GM21447 (cell line): ENCODE results near the gene GPR3.
"Not testable (repeated sequence)": the region's sequence is repeated elsewhere in the genome, so short reads cannot be mapped to it uniquely, and the experiment has no call there.

ENCODE experiments used
- ATAC-seq: cut with Tn5 transposase; IDR thresholded peaks from one replicate; pipeline ENCODE4 v1.9.1; 2021; ENCODE audit not compliant: unreplicated experiment

GPR3 gene

DNA sequence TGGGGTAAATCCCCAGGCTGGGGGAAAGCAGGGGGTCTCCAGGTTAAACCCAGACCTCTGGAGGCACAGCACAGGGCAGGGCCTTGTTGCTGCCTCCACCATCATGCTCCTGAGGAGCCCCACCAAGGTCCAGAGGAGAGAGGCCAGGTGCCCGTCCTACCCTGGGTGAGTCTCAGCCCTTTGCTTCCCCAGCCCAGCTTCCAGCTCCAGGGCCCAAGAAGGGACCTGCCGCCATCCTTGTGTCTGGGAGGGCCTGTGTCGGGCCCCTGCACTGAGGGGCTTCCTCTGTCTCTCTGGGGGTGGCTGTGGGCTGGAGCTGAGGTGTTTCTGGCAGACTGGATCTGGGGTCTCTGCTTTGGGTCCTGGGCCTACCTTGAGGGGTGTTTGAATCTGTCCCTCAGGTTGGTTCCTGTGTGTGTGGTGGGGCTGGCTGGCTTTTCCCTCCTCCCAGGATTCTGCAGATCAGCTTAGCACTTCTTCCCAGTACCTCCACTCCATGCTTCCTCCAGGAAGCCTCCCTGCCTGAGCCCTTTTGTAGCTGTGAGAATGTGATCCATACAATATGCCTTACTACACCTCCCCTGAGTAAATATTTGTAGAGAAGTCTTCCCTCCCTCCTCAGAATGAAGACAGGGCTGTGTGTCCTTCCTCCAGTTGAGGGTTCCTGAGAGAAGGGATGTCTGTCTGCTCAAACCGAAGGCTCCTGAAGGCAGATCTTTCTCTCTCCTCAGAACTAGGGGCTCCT lies 6.2 kb downstream of the GPR3 start:
- ATAC-seq: no peak

DNA sequence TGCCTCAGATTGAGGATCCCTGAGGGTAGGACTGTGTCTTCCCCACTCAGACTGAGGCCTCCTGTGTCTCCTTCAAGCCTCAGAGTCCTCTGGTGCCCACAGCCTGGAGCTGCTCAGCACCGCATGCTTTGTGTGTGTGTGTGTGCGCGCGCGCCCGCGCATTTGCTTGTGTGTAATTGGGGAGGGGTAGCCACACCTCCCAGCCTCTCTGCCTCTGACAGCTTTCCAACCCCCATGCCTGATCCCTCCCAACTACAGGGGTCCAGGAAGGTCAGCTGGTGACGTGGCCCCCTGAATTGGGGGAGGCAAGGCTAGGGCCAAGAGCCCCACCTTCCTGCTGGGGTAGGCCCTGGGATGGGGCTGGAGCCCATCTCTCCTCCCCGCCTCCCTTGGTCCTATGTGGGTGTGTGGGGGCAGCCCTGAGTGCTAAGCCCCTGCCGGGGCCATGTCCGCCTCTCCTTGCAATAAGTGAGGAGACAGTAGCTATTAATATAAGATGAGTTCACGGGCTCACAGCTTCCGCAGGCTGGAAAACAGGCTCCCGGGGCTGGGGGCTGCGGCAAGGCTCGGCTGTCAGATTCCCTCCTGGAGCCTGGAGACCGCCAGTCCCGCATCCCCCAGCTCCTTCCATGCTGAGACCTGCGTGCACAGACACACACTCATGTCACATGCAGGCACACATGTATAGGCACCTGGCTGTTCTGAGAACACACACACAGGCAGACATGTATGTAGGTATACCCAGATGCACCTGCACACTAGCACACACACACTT lies 7.0 kb downstream of the GPR3 start:
- ATAC-seq: no peak

DNA sequence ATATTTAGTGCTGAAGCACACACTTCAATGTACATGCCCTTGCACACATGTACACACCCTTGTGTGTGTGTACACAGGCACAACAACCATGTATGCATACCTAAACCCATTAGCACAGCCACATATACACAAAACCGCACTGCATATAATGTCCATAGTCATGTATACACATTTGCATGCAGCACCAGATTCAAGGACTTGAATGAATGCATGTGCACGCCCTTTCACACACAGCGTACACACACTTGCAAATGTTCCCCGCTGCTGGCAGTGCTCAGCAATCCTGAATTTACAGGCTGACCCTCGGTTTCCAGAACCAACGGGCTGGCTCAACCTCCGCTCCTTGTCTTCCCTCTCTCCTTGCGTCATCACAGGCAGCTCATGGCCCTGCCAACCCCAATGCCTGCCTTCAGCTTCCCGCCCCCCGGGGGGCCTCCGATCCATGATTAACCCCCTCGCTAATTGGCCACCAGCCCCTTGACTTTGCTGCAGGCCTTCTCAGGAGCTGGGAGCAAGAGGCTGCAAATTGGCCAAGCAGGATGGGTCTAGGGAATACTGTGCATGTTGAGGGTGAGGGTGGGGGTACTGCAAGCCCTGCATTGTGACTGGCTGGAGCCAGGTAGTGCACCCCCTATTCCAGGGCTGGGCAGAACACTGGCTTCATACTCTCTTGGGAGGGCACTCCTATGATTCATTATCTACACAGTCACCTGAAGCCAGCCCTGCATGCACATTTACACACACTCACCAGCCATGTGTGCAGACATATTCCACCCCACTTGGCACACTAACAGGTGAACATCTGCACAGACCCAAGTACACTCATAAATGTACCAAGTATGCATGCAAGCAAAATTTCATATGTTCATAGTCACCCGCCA lies 7.9 kb downstream of the GPR3 start:
- ATAC-seq: no peak

DNA sequence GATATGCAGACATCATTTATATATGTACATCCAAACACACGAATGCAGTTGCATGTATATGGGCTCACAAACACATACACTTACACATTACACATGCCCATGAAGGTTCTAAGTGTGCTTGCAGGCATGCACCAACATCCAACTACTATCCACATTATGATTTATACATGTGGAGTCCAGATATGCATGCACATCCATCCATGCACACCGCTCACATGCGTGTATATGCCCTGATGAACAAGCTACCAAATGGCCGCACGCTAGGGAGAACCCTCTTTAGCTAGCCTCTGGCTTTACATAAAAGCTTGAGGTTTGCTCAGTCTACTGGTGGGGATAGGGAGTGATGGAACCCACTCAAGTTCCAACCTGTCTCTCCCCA lies 8.5 kb downstream of the GPR3 start:
- ATAC-seq: no peak

DNA sequence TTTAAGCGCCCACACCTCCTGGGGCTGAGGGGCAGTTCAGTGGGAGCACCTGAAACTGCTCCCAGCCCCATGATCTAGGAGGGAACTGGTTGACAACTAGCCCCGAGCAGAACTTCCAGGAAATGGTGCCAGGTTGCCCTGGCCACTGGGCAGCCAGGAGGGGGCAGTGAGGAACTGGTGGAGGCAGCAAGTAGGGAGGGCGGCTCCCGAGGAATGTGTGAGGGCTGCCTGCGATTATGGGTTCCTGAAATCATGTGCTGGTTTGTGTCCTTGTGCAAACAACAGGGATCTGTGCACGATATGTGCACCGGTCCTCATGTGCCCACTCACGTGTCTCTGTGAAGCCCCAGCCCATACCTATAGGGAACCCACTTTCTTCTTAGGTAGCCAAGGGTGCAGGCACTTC lies 9.9 kb downstream of the GPR3 start:
- no peak for ATAC-seq

DNA sequence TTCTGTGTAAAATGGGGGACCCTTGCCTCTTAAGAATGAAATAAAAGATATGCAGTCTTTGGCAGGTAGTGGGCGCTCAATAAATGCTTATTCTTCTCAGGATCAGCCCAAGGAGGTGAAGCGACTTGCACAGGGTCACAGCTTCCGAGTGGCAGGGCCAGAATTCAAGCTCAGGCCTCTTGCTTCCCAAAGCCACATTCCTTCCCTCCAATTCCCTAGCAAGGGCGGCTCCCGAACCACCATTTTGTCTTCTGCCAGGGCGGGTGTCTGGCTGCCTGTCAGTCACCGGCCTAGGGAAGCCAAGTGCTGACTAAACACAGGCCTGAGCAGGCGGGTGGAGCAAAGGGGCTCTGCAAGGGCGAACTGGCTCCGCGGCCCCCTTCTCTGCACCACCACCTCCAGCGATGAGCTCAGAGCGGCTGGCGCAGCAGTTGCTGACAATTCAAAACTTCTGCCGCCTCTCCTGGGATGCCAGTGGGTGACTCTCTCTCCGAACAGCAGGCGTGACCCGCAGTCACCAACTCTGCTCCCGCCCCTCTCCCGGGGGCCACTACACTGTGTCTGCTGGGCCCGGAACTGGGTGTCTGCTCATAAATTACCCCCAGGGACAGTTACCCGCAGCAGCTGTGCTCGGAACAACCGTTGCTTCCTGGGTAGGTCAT lies 10.8 kb downstream of the GPR3 start:
- no peak for ATAC-seq

DNA sequence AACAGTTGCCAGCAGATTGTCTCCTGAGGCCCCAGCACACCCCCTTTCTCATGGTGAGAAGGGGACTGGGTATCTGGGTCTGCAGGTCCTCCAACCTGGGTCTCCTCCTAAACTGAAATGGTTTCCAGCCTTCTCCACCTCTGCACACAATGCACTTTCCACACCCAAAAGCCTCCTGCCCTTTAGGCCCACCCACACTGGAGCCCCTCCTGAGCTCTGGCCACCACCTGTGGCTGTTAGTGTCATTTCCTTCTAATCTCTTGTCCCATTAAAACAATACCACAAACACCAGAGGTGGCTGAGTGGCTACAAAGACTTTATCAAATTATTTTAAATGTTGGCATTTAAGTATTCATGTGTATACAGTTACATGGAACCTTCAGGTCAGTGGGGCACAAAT lies 11.5 kb downstream of the GPR3 start:
- ATAC-seq: no peak

DNA sequence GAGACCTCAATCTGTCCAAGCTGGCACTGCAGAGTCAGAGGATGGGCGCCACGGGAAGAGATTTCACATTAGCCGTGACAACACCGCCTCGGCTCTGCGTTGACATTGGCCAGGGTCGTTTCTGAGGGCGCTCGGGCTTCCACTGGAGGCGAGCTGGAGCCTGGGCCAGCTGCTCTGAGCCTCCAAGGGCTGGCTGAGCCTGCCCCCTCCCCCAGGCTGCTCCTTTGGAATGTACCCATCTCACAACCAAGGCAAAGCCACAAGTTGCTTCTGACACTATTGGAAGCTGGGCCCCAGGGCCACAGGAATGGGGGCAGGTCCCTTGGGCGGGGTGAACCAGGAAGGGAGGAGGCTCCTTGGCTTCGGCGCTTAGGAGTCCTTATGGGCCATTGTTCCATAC lies 12.7 kb downstream of the GPR3 start:
- no peak for ATAC-seq

DNA sequence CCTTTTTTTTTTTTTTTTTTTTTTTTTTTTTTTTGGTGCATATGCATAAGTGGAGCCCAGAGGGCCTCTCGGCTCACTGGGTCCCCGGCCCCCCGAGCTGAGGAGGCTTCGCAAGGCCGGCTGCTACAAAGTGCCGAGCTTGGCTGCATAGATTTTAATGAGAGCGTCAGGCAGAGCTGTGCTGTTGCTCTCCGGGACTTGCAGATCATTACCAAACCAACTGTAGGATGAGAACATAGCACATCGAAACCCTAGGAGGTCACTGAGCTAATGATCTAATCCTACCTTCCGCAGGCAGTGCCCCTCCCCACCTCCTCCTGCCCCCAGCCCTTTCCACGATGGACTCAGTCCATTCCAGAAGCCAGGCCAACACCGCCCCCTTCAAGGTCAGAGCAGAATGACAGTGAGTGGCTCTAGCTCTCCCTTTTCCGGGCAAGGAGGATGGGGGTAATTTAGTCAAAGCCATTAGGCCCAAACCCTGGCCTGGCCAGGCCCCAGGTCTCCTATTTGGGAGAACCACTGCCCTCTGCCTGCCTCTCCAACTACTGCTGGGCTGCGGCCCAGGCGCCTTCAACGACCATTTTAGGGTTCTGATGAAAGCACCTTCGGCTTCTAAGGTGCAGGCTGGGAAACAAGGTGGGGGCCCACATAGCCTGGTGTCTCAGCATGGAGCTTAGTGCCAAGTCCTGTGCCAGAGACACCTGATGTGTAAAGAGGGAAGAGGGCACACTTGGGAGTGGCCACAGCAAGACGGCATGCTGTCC lies 13.4 kb downstream of the GPR3 start:
- ATAC-seq: not testable (repeated sequence)

DNA sequence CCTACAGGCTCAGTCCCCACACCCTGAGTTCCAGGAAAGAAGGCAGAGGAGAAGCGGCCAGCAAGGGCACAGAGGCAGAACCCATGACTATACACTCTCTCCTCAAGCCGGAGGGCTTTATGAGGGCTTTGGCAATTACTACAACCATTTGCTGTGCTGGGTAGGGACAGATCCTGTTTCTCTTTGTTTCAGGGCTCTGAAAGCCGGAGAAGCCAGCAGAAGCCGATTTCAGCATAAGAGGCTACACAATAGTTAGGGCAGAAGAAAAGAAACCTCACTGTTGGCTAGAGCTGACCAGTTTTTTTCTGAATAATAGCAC lies 13.9 kb downstream of the GPR3 start:
- no peak for ATAC-seq

DNA sequence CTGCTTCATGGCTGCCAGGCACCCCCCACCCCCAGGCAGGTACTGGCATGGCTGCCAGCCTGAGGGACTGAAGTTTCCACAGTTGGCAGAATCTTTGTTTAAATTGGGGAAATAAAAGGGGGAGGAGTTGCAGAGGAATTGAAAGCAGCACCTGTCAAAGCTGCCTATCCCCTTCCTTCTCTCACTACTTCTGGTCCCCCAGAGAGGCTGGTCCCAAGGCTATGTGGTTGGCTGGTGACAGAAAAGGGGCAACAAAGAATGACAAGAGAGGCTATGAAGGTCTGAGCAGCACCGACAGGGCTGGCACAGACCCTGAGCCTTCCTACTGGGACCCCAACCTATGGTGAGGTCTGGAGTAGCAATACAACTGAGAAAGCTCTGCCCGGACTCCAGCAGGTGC lies 14.4 kb downstream of the GPR3 start:
- not testable (repeated sequence) for ATAC-seq

DNA sequence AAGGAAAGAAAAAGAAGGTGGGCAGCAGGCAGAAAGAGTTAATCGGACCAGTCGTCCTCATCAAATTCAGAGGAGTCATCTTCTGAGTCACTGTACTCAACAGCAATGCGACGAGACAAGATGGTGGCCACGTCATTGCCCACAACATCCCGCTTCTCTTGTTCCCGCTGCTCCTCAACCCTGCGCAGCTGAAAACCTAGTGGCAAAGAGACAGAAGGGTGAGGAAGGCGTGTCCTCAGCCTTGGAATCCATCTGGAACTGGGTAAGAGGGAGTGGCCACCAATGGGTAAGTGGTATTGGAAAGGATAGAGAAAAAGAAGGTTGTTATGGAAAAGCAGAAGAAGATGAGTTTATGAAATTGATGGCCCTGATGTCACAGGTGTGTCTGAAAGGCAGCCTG lies 15.7 kb downstream of the GPR3 start:
- ATAC-seq: no peak

DNA sequence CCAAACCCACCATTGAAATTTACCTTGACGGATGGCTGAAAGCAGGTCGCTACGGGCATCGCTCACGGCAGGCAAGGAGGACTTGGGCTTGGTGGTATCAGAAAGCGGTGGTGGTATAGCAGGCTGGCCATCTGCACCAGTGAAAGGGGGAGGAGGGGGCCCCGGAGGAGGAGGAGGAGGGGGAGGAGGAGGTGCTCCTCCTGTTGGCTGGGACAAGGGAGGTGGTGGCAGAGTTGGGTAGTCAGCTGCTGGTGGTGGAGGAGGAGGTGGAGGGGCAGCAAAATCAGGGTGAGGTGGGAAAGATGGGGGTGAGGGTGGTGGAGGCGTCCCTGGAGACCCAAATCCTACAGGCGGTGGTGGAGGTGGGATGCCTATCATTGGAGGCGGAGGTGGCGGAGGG lies 17.2 kb downstream of the GPR3 start:
- ATAC-seq: no peak

DNA sequence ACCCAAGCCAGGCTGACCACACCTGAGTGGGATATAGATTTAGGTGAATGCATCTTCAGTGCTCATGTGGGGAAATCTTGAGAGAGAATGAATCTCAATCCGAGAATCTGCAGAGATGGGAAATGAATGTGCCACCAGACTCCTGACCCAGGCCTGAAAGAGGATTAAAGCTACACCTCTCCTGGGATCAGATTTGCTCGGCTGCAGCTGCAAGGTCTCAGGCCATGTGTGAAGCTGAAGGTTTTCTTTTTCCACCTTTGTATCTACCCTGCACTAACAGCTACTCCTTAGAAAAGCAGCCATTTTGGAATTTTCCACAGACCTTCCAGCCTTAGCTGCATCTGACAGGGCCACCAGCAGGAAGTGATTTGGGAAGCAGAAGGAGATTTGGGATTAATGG lies 18.3 kb downstream of the GPR3 start:
- no peak for ATAC-seq

DNA sequence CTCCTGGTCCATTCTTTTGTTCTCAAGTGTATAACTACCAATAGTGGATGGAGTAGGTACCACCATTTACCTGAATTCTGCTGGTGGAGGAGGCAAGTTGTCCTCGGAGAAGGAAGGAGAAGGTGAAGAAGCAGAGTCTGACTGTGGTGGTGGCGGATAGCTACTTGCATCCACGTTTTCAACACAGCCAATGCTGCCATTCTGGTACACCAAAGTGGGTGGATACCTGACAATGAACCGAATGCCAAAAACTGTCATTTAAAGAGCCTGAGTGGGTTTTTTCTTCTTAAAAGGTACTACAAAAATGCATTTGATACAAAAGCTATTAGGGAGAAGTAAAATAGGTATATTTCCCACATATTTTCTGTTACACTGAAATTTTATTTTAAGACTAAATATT lies 20.1 kb downstream of the GPR3 start:
- ATAC-seq: no peak

DNA sequence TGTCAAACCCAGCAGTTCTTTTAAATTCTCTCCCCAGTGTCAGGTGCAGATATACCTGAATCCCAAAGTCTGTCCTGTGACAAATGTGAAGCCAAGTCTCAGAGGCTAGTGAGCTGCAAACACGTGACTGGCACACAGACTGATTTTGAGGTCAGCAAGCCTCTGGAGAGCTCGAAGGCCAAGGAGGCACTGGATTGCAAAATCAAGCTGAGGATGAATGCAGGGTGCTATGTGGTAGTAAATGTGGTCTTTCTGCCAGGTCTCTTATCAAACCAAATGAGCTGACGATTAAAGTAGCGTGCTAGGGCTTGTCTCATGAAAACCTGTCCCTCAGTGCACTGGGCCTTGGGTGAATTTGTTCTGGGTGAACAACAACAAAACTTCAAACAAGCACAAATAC lies 20.6 kb downstream of the GPR3 start:
- no peak for ATAC-seq

DNA sequence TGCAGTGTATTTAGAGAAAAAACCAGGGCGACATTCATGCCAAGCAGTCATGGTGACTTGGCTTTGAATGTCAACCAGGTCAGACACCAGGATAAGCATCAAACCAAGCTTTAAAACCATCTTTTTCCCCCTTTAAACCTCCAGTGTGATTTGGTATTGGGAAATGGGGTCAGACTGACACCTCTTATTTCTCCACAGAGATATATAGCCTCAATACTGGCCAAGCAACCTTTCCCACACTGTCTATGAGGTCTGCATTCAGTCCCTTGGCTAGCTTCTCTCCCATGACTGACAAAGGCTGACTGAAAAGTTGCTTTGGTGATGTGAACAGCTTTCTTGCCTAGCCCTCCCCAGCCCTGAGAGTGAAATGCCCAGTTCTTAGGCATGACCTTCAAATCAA lies 21.7 kb downstream of the GPR3 start:
- ATAC-seq: no peak

DNA sequence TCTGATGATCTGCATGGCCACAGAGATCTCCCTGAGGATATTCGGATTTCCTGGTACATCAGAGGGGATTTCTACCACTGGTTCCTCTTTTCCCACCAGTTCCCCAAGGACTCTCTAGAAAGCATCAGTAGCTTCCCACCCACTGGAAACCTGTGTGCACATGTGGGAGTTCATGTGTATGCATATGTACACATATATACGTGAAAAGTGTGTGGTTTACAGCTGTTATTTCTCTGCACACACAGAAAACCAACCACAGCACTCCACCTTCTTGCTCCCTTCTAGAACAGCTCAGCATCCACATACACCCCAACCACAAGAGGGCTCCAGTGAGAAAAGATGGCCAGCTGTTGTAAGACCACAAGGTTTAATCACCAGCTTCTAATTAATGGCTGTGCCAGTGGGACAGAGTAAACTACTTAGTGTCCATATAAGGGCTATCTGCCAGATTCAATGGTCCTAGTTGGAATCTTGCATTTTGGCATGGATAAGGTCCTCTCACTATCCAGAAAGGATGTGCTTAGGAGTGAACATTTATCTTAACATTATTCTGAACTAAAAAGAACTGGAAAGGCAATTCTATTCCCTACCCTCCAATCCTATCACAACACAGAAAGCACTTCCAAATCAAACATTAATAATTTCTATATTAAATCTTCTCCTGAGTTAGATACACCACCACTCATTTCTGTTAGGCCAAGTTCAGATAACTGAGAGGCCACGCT lies 24.1 kb downstream of the GPR3 start:
- ATAC-seq: peak; percentile 47

DNA sequence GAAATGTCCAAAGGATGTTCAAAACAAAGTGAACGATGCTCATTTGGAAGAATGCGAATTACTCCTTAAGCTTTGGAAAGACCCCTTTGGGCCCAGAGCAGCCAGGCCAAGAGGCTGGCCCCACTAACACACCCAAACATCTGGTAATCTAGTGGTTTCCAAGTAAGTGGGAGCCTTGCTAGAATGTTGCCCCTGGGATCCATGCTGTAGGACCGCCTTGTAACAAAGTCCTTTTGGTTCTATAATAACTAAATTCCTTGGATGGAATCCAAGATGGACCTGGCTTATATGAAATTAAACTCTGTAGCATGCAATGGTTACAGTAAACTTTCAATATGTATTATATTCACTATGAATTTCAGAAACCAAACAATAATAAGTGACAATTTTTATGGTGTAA lies 25.3 kb downstream of the GPR3 start:
- ATAC-seq: no peak
